Measurements from ENCODE around the gene CDH12.

- no peak for TF ChIP-seq GATA2 (IDR thresholded peaks at IDR 0.05; ENCODE audit: low read depth, low read length)
- TF ChIP-seq GATA3 (IDR thresholded peaks at IDR 0.05; ENCODE audit: low read depth, low read length), result no peak
These were observed 72.4 kb downstream of the CDH12 start for GRCh38 chr5:22780756-22781155.

Measured in SH-SY5Y (cell line).